Duodenal mucosa (tissue), 2 donors: ENCODE results near the gene FGF2.
"Not testable (repeated sequence)": the region's sequence is repeated elsewhere in the genome, so short reads cannot be mapped to it uniquely, and the experiment has no call there.

Experiments
- H3K27ac ChIP-seq: one replicate; pipeline ENCODE4 v1.7.0; 2013; ENCODE audit warnings: low read depth, low read length
- H3K27me3 ChIP-seq, 2 donors: one replicate each; pipeline ENCODE4 v1.7.0; 2013; ENCODE audit warnings: low read length in 2 of 2, control low read depth in 1 of 2; ENCODE audit not compliant: insufficient read depth in 2 of 2, control insufficient read depth in 1 of 2
- H3K36me3 ChIP-seq, 2 donors: one replicate each; pipeline ENCODE4 v1.7.0; 2013; ENCODE audit warnings: low read length in 2 of 2, control low read depth in 1 of 2; ENCODE audit not compliant: insufficient read depth in 2 of 2, control insufficient read depth in 1 of 2
- H3K4me1 ChIP-seq, 2 donors: one replicate each; pipeline ENCODE4 v1.7.0; 2013; ENCODE audit warnings: low read length in 2 of 2, control low read depth in 1 of 2; ENCODE audit not compliant: insufficient read depth in 2 of 2, control insufficient read depth in 1 of 2
- H3K4me3 ChIP-seq, 2 donors: one replicate each; pipeline ENCODE4 v1.7.0; 2013; ENCODE audit warnings: low read length in 2 of 2, low read depth in 1 of 2
- H3K9ac ChIP-seq, 2 donors: one replicate each; pipeline ENCODE4 v1.7.0; 2013; ENCODE audit warnings: low read length in 2 of 2, low read depth in 1 of 2
- H3K9me3 ChIP-seq, 2 donors: one replicate each; pipeline ENCODE4 v1.7.0; 2013; ENCODE audit warnings: low read length in 2 of 2, control low read depth in 1 of 2; ENCODE audit not compliant: control insufficient read depth in 1 of 2

Gene FGF2

GRCh38 chr4:122842392-122842791 lies 15.8 kb downstream of the FGF2 start:
- no peak overlapping the region for H3K4me3 ChIP-seq
- H3K9ac ChIP-seq: no peak overlapping the region
- no peaks in the 10 kb centered on the region for H3K4me1 ChIP-seq
- no peaks in the 10 kb centered on the region for H3K9me3 ChIP-seq
- H3K36me3 ChIP-seq: no peaks in the 10 kb centered on the region
- H3K27ac ChIP-seq: no peak overlapping the region
- no peaks in the 10 kb centered on the region for H3K27me3 ChIP-seq

- Histone ChIP-seq H3K27ac (no peak overlapping the region), H3K36me3 (no peaks in the 10 kb centered on the region), H3K9ac (no peak overlapping the region), H3K4me3 (no peak overlapping the region), H3K9me3 (no peaks in the 10 kb centered on the region), H3K4me1 (no peaks in the 10 kb centered on the region), H3K27me3 (no peaks in the 10 kb centered on the region)
Observed at GRCh38 chr4:122842984-122843531, 16.4 kb downstream of the FGF2 start.

DNA sequence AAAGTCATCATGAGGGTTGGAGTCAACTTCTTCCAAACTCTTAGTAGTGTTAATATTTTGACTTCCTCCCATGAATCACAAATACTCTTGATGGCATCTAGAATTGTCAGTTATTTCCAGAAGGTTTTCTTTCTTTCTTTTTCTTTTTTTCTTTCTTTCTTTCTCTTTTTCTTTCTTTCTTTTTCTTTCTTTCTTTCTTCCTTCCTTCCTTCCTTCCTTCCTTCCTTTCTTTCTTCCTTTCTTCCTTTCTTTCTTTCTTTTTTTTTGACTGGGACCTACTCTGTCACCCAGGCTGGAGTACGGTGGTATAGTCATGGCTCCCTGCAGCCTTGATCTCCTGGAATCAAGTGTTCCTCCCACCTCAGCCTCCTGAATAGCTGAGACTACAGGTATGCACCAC lies 17.8 kb downstream of the FGF2 start:
- H3K27ac ChIP-seq, H3K9ac ChIP-seq, H3K4me1 ChIP-seq, H3K36me3 ChIP-seq, H3K9me3 ChIP-seq, H3K4me3 ChIP-seq, H3K27me3 ChIP-seq: not testable (repeated sequence)

DNA sequence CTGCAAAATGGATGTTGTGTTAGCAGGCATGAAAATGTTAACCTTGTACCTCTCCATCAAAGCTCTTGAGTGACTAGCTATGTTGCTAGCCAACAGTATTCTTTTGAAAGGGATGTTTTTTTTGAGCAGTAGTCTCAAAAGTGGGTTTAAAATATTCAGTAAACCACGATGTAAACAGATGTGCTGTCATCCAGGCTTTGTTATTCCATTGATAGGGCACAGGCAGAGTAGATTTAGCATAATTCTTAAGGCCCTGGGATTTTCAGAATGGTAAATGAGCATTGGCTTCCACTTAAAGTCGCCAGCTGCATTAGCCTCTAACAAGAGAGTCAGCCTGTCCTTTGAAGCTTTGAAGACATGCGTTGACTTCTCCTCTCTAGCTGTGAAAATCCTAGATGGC lies 18.4 kb downstream of the FGF2 start:
- H3K9me3 ChIP-seq: no peaks in the 10 kb centered on the region
- H3K4me1 ChIP-seq: no peaks in the 10 kb centered on the region
- no peaks in the 10 kb centered on the region for H3K27me3 ChIP-seq
- H3K36me3 ChIP-seq: no peaks in the 10 kb centered on the region
- H3K9ac ChIP-seq: no peak overlapping the region
- H3K27ac ChIP-seq: no peak overlapping the region
- no peak overlapping the region for H3K4me3 ChIP-seq

DNA sequence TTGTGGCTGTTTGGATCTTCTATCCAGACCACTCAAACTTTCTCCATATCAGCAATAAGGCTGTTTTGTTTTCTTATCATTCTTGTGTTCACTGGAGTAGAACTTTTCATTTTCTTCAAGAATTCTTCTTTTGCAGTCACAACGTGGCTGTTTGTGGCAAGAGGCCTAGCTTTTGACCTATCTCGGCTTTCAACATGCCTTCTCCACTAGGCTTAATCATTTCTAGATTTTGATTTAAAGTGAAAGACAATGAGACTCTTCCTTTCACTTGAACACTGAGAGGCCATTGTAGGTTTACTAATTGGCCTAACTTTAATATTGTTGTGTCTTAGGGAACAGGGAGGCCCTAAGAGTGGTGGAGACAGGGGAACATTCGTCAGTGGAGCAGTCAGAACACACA lies 19.1 kb downstream of the FGF2 start:
- H3K4me1 ChIP-seq: no peaks in the 10 kb centered on the region
- H3K9ac ChIP-seq: no peak overlapping the region
- H3K27ac ChIP-seq: no peak overlapping the region

GRCh38 chr4:122847931-122848330 lies 21.3 kb downstream of the FGF2 start:
- H3K27me3 ChIP-seq: no peaks in the 10 kb centered on the region
- H3K9me3 ChIP-seq: no peaks in the 10 kb centered on the region
- H3K9ac ChIP-seq: no peak overlapping the region
- H3K27ac ChIP-seq: no peak overlapping the region
- no peaks in the 10 kb centered on the region for H3K36me3 ChIP-seq
- H3K4me3 ChIP-seq: no peak overlapping the region
- H3K4me1 ChIP-seq: no peaks in the 10 kb centered on the region

More for the DNA sequence above, 19.1 kb downstream of the FGF2 start:
- Histone ChIP-seq H3K4me3 (no peak overlapping the region), H3K9me3 (no peaks in the 10 kb centered on the region), H3K36me3 (no peaks in the 10 kb centered on the region), H3K27me3 (no peaks in the 10 kb centered on the region)

GRCh38 chr4:122849789-122850188 lies 23.2 kb downstream of the FGF2 start:
- H3K9me3 ChIP-seq, H3K4me1 ChIP-seq, H3K4me3 ChIP-seq, H3K27me3 ChIP-seq, H3K36me3 ChIP-seq, H3K9ac ChIP-seq, H3K27ac ChIP-seq: not testable (repeated sequence)

- H3K9me3 ChIP-seq: no peaks in the 10 kb centered on the region
- H3K9ac ChIP-seq: no peak overlapping the region
- H3K36me3 ChIP-seq: no peaks in the 10 kb centered on the region
- H3K27me3 ChIP-seq: no peaks in the 10 kb centered on the region
- no peak overlapping the region for H3K27ac ChIP-seq
- H3K4me3 ChIP-seq: no peak overlapping the region
- peaks cover 0 to 5% of the 10 kb centered on the region in 2 donors for H3K4me1 ChIP-seq
Observed at GRCh38 chr4:122851568-122851967, 24.9 kb downstream of the FGF2 start.

DNA sequence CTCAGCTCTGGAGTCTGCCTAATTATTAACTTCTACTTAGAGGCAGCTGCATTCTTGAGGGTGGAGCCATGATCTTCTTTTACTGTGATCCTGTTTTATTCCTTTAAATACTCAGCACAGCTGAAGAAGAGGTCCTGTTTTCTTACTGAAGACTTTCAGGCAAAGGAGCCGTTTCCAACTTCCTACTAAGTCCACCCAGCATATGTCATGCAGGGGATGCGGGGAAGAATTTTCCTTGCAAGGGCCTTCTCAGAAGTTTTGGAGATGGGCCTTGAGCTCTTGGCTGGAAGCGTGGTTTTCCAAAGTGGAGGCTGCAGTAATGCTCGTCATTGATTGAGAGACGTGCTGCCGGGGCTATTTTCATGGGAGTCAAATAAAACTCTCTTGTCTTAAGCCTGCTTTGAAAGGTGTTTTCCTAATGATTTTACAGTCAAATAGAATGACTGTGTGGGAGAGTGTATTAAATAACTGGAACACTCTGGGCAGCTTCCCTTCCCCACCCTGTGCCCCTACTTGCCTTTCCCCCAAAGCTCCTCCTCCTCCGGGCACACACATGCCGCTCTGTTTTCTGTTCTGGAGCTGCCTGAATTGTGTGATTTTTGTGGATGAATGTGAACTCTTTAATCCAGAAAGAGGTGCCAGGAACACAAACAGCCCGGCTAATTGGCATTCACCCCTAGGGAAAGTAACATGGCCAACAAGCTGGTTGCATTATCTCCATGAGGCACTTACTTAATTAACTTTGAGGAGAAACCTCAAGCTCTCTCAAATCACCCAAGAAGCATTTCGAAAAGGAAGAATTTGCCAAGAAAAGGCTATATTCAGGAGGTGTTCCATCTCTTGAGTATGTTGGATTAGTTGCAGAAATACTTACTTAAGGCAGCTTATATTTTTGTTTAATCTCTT lies 28.1 kb downstream of the FGF2 start:
- H3K4me3 ChIP-seq: no peak overlapping the region
- H3K27me3 ChIP-seq: no peaks in the 10 kb centered on the region
- peak overlapping the region; percentile 45 for H3K27ac ChIP-seq
- peaks cover 0 to 5% of the 10 kb centered on the region in 2 donors for H3K4me1 ChIP-seq
- no peaks in the 10 kb centered on the region for H3K36me3 ChIP-seq
- H3K9ac ChIP-seq: no peak overlapping the region
- no peaks in the 10 kb centered on the region for H3K9me3 ChIP-seq

GRCh38 chr4:122855353-122855890 lies 28.8 kb downstream of the FGF2 start:
- H3K9me3 ChIP-seq: no peaks in the 10 kb centered on the region
- no peaks in the 10 kb centered on the region for H3K27me3 ChIP-seq
- H3K4me1 ChIP-seq: peaks cover 0 to 5% of the 10 kb centered on the region in 2 donors
- H3K36me3 ChIP-seq: no peaks in the 10 kb centered on the region
- no peak overlapping the region for H3K9ac ChIP-seq
- no peak overlapping the region for H3K27ac ChIP-seq
- H3K4me3 ChIP-seq: no peak overlapping the region
